H1 (cell line): Measurements from ENCODE around the gene TOMM7. TPM values are rescaled to one million over a fixed set of nuclear protein-coding genes. Genes with fewer than 3 reads are reported as not detected.

Source experiments
- KDM4A ChIP-seq: IDR thresholded peaks from one replicate; pipeline ENCODE4 v1.7.1; 2012; ENCODE audit warnings: low read depth, mild to moderate bottlenecking, moderate library complexity, low read length, inconsistent platforms; ENCODE audit not compliant: severe bottlenecking
- polyA plus RNA-seq, 7 experiments: library from polyadenylated mRNA; depleted of rRNA in 3 of 7; stranded (reverse) in 5 of 7; unstranded in 2 of 7; fragments of >200 nt in 5 of 7; fragments of 200-250 nt in 2 of 7; gene quantifications; 1 replicate in 5 of 7; 2 replicates in 1 of 7; 4 replicates in 1 of 7; pipeline versions ENCODE4 v1.2.1 to v1.2.3, GENCODE V29; 2011 to 2013; ENCODE audit warnings: missing spikeins in 2 of 7, mixed read lengths in 2 of 7
- total RNA-seq: library from RNA; stranded (reverse); fragmentation: NEBNext Ultra II Directional; extraction: Animal tissue kit (Norgen Biotek cat#: 25700); gene quantifications from 2 replicates; pipeline ENCODE4 v1.2.1, GENCODE V29; 2021

TOMM7 gene
- total and polyA plus RNA-seq, 2 of the 8 experiments (the other 6 are each of a cell fraction or from before 2014, with no cell fraction given) = 389 to 508 TPM

DNA sequence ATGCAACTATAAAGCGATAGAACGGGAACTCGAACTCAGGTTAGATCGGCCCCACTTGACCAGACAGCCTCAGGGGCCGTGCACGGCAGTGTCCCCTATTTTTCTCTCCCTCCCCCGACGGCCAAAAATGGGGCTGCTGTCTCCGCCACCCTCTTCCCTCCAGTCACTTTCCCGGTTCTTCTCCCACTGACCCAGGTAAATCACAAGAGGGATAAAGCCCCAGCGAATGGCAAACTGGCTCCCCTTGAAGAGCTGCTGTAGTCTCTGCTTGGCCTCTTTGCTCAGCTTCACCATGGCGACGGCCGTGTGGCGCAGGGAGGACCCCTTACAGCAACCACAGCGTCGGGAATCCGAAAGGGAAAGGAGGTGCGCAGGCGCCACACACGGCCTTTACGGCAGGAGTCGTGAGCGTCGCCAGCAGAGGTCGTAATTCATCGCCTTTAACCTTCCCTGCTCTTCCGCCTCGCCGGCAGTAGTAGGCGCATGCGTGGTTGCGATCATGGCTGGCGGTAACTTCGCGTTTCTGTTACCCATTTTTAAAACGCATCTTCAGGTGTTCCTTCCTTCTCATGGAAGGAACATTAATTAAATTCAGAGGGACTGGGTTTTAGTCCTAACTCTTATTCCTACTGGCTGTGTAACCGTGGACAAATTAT is at the start of gene TOMM7 (continued):
- peak; percentile 45 for TF ChIP-seq KDM4A
